ENCODE results near the gene ZBTB21.

The ZBTB21 gene

DNA sequence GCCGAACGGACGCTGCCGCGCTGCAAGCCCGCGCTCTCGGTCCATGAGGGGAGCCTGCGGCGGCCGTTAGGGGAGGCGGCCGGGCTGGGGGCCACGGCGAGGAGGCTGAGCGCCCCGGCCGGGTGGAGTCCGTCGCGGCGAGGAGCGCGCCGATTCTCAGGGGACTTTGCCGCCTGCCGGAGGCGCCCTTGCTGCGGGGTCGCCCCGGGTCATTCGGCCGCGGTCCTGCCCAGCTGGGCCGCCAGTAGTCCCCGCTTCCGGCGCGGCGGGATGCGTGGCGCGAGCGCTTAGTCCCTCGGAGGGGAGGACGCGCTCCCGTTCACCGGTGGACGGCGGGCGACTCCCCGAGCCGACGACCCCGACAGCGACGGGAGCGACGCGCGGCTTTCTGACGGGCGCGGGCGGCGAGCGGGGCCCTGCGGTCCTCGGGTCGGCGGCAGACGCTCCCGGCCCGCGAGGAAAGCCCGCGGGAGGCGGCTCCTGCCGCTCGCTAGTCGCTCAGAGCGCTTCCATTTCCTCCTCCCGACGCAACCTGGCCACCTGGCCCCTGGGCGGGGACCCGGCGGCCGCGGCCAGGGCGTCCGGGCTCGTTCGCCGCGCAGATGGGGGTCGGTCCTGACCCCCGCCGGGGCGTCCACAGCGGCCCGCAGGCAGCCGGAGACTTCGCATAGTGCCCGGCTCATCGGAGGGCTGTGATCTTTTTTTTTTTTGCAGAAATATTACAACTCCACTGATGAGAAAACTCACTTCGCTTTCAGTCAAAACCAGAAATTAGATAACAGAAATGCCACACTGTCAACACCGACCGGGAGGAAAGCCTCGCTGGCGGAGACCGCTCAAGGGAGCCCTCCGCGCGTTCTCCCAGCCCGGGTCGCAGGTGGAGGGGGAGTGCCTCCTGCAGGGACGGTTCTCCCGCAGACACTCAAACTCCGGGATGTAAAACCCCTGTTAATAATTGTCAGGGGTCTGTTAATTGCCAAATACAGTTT is 641 bp upstream of the ZBTB21 start:
- Mint-ChIP-seq H3K36me3 (ENCODE audit: low read depth) (peaks cover 18% of the 10 kb centered on the region), H3K4me3 (peak overlapping the region; percentile 88), H3K4me1 (peaks cover 31% of the 10 kb centered on the region), H3K27me3 (ENCODE audit: low read depth, poor library complexity) (peaks cover 15% of the 10 kb centered on the region), H3K9me3 (peaks cover 11% of the 10 kb centered on the region), H3K27ac (peak overlapping the region; percentile 89)
- DNase-seq = peak; percentile 50
- TF ChIP-seq, protein P1, sequence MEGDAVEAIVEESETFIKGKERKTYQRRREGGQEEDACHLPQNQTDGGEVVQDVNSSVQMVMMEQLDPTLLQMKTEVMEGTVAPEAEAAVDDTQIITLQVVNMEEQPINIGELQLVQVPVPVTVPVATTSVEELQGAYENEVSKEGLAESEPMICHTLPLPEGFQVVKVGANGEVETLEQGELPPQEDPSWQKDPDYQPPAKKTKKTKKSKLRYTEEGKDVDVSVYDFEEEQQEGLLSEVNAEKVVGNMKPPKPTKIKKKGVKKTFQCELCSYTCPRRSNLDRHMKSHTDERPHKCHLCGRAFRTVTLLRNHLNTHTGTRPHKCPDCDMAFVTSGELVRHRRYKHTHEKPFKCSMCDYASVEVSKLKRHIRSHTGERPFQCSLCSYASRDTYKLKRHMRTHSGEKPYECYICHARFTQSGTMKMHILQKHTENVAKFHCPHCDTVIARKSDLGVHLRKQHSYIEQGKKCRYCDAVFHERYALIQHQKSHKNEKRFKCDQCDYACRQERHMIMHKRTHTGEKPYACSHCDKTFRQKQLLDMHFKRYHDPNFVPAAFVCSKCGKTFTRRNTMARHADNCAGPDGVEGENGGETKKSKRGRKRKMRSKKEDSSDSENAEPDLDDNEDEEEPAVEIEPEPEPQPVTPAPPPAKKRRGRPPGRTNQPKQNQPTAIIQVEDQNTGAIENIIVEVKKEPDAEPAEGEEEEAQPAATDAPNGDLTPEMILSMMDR (IDR thresholded peaks at IDR 0.05) = no peak

DNA sequence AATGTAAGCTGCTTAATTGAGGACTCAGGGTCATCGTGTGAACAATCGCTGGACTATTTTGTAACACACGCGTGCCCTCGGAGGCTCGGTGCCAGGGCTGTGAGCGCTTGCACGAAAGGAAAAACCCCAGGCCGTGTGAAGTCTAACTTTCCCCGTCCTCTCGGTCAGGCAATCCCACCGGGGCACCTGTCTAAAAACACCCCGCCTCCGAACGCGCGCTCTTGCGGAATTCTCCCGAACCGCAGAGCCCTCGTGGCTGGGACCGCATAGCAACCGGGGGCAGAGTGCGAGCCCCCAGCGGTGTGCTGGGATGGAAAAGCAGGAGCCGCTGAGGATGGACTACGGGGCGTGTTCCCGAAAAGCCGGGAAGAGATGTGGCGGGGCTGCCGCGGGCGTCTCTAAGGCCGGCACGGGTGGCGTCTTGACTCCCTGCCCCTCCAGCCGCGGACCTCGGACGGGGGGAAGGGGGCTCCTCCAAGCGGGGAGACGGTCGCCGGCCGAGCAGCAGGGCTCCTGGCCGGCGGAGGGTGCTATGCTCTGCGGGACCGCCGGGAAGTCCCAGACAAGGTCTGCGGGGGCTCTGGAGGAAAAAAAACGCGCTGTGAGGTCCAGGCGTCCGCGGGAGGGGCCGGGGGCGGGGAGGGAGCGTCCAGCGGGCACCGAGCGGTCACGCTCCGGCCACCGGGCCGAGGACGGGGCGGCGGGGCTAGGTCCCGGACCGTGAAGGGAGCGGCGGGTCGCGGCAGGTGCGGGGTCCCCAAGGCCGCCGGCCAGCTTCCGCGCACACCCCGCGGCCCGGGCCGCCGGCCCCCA is 936 bp downstream of the ZBTB21 start:
- Mint-ChIP-seq H3K4me1 (peaks cover 41% of the 10 kb centered on the region), H3K4me3 (peak overlapping the region; percentile 81), H3K27ac (no peak overlapping the region), H3K9me3 (peaks cover 3% of the 10 kb centered on the region), H3K36me3 (ENCODE audit: low read depth) (peaks cover 18% of the 10 kb centered on the region), H3K27me3 (ENCODE audit: low read depth, poor library complexity) (peaks cover 14% of the 10 kb centered on the region)
- TF ChIP-seq, protein P1 (IDR thresholded peaks at IDR 0.05) = no peak
- DNase-seq = peak; percentile 61

DNA sequence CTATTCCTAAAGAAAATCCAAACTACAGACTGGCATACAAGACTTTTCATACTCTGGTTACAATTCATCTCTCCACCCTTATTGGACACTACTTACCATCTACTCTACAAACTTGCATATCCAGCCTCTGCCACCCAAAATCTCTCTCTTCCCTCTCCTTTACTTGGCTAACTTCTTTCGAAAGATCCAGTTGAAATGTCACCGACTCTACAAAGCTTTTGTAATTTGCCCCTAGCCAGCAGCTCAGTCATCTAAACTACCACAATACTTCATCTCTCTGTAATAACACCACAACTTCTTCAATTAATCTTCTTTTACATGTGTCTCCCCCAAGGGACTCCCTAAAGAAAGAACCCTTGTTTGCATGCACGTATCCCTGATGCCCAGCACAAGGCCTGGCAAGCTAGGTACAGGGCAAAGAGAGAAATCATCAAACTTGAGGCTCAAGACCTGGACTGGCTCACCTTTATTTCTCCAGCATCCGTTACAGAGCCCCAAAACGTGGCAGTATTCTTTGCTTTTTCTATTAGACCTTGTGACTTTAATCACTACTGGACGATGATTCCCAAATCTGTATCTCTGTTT is 2.7 kb downstream of the ZBTB21 start:
- peaks cover 28% of the 10 kb centered on the region for H3K4me1 Mint-ChIP-seq
- peaks cover 8% of the 10 kb centered on the region for H3K27me3 Mint-ChIP-seq (ENCODE audit: low read depth, poor library complexity)
- H3K36me3 Mint-ChIP-seq (ENCODE audit: low read depth) = peaks cover 26% of the 10 kb centered on the region
- H3K27ac Mint-ChIP-seq = no peak overlapping the region
- DNase-seq = no peak
- no peaks in the 10 kb centered on the region for H3K9me3 Mint-ChIP-seq
- no peak overlapping the region for H3K4me3 Mint-ChIP-seq
- TF ChIP-seq, protein P1 (IDR thresholded peaks at IDR 0.05) = no peak

DNA sequence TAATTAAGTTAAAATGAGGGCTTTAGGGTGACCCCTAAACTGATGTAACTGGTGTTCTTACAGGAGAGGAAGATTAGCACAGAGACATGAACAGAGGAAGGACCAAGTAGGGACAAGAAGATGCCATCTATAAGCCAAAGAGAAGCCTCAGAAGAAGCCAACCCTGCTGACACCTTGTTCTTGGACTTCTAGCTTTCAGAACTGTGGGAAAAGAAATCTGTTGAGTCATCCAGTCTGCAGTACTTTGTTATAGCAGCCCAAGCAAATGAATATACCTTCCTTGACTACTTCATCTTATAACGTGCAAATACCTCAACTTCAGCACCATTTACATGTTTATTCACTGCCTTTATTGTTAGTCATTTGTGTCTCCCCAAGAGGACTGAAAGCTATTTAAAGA is 3.4 kb downstream of the ZBTB21 start:
- TF ChIP-seq, protein P1 (IDR thresholded peaks at IDR 0.05) = no peak
- Mint-ChIP-seq H3K36me3 (ENCODE audit: low read depth) (peaks cover 33% of the 10 kb centered on the region), H3K27ac (peak overlapping the region; percentile 21), H3K9me3 (no peaks in the 10 kb centered on the region), H3K27me3 (ENCODE audit: low read depth, poor library complexity) (peaks cover 7% of the 10 kb centered on the region), H3K4me1 (peaks cover 22% of the 10 kb centered on the region), H3K4me3 (no peak overlapping the region)
- no peak for DNase-seq

DNA sequence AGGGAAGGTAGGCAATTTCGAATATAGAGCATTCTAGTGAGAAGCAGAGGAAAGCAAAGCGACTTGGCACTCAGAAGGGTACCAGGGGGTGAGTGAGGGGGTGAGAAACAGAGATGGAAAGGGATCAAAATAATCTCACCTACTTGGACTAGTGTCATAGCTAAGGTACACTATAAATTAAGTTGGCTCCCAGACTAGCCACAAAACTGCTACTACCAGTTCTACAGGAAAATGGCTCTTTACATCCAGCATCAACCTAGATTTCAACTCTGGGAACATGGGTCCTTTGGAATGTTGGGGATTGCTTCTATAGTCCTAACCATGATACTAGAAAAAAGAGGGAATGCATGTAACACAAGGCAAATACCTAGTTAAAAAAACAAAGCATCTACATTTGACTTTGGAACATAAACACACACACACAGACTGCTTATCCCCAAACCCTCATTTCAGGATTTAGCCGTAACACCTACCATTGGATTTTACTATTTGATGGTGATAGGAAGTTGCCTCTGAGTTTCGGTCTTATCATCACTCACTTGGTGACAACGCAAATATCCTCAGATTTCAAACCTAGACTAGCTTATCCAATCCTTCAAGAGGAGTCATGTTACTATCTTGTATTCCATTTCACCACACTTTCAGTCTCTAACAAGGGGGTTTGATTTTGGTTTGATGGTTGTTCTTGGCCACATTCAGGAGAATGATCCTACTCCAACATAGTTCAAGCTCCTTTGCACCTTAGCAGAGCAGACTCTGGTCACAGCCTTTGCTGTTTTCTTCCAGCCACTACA is 5.6 kb downstream of the ZBTB21 start:
- TF ChIP-seq, protein P1 (IDR thresholded peaks at IDR 0.05) = no peak
- no peaks in the 10 kb centered on the region for H3K9me3 Mint-ChIP-seq
- H3K27me3 Mint-ChIP-seq (ENCODE audit: low read depth, poor library complexity) = no peaks in the 10 kb centered on the region
- peak overlapping the region; percentile 11 for H3K27ac Mint-ChIP-seq
- H3K36me3 Mint-ChIP-seq (ENCODE audit: low read depth) = peaks cover 55% of the 10 kb centered on the region
- DNase-seq = no peak
- no peak overlapping the region for H3K4me3 Mint-ChIP-seq
- H3K4me1 Mint-ChIP-seq = peaks cover 20% of the 10 kb centered on the region

Data from nephron progenitor cell (in vitro differentiated cells).